ENCODE results near the gene SPATS1. TPM values are rescaled to one million over a fixed set of nuclear protein-coding genes. Genes with fewer than 3 reads are reported as not detected.
A peak's percentile ranks its signal among the peaks of the same experiment; 100 is the strongest.

SPATS1 gene
- total and polyA plus RNA-seq, 2 of the 4 experiments (the other 2 are of a cell fraction): not detected

GRCh38 chr6:44349904-44350649, 7.6 kb downstream of the SPATS1 start:
- H3K27ac ChIP-seq (ENCODE audit: insufficient read depth, low read length): no peak overlapping the region
- ATAC-seq (ENCODE audit: low read depth) (no peak), DNase-seq (no peak)
- no peak overlapping the region for H3K23ac ChIP-seq (ENCODE audit: low read depth, low read length)
- CTCF ChIA-PET: no interaction called here
- in situ Hi-C loops (cut with MboI; ENCODE audit: low sequenced_read_pairs): no loop called here
- WGBS, 2 experiments (ENCODE audit: extremely low coverage in 2 of 2, insufficient read length in 1 of 2): 43% methylated on average over 3 of the region's 6 CpGs; no CpG with 5 or more reads in 1 of the 2 experiments
- H2AK9ac ChIP-seq (replicated peaks; ENCODE audit: low read depth, low read length, poor library complexity): no peak overlapping the region
- H3K18ac ChIP-seq (ENCODE audit: low read depth, low read length): no peak overlapping the region
- H3K56ac ChIP-seq (ENCODE audit: extremely low read depth, insufficient read depth, low read length): no peak overlapping the region
- no peak overlapping the region for H3K14ac ChIP-seq (replicated peaks; ENCODE audit: low read depth, low read length)
- no peak overlapping the region for H3K9ac ChIP-seq (ENCODE audit: low read depth, low read length)
- H3K9me3 ChIP-seq (ENCODE audit: control insufficient read depth, insufficient read depth, low read length): no peaks in the 10 kb centered on the region
- H2BK15ac ChIP-seq (ENCODE audit: low read depth, low read length): no peak overlapping the region
- H3K4me2 ChIP-seq (ENCODE audit: low read depth, low read length): no peak overlapping the region
- H3K79me1 ChIP-seq (ENCODE audit: low read depth in 1 of 2, low read length in 2 of 2): no peaks in the 10 kb centered on the region
- POLR2A ChIA-PET (ENCODE audit: unreplicated experiment): no interaction called here
- no peak overlapping the region for H2BK120ac ChIP-seq (ENCODE audit: low read depth, low read length)
- no peaks in the 10 kb centered on the region for H3K9me1 ChIP-seq (ENCODE audit: insufficient read depth, low read length)
- H4K20me1 ChIP-seq (ENCODE audit: insufficient read depth, low read length): no peaks in the 10 kb centered on the region
- peak overlapping the region; percentile 8 for H2AFZ ChIP-seq (replicated peaks; ENCODE audit: low read length, poor library complexity)
- H3K36me3 ChIP-seq (ENCODE audit: control insufficient read depth, insufficient read depth, low read length): no peaks in the 10 kb centered on the region
- H2BK20ac ChIP-seq (ENCODE audit: low read depth, low read length): no peak overlapping the region
- H2AK5ac ChIP-seq (ENCODE audit: low read depth, low read length): no peak overlapping the region
- no peak overlapping the region for H2BK5ac ChIP-seq (ENCODE audit: low read depth, low read length, poor library complexity, severe bottlenecking)
- H3K4me1 ChIP-seq (ENCODE audit: control insufficient read depth, insufficient read depth, low read length): no peaks in the 10 kb centered on the region
- H4K5ac ChIP-seq (ENCODE audit: low read depth, low read length): no peak overlapping the region
- H4K91ac ChIP-seq (ENCODE audit: insufficient read depth, low read depth, low read length): no peak overlapping the region
- dilution Hi-C loops (cut with HindIII; ENCODE audit: low sequenced_read_pairs, unreplicated experiment): no loop called here
- no peak overlapping the region for H4K8ac ChIP-seq (ENCODE audit: low read depth in 2 of 2, low read length in 2 of 2)
- intact Hi-C loops (cut with micrococcal nuclease): no loop called here
- H3K4ac ChIP-seq (ENCODE audit: low read depth, low read length): no peak overlapping the region
- no TSS peak for BruUV-seq (replicated peaks)
- H3K4me3 ChIP-seq (ENCODE audit: insufficient read depth, low read depth, low read length): no peak overlapping the region
- H3K27me3 ChIP-seq (ENCODE audit: control insufficient read depth, insufficient read depth, low read length): peaks cover 19% of the 10 kb centered on the region
- TF ChIP-seq RAD21 (IDR thresholded peaks at IDR 0.05; ENCODE audit: low read length) (no peak), RFX5 (IDR thresholded peaks at IDR 0.05; ENCODE audit: low read depth, low read length) (no peak), ELK1 (IDR thresholded peaks at IDR 0.05; ENCODE audit: borderline replicate concordance, low read depth, low read length) (no peak), CEBPB (IDR thresholded peaks at IDR 0.05; ENCODE audit: low read depth, low read length) (no peak), POLR2A (IDR thresholded peaks at IDR 0.05; ENCODE audit: low read depth, low read length) (no peak), NFE2L2 (IDR thresholded peaks at IDR 0.05; ENCODE audit: low read depth, low read length) (no peak), CHD1 (IDR thresholded peaks at IDR 0.05; ENCODE audit: low read depth, low read length) (no peak), MAZ (IDR thresholded peaks at IDR 0.05; ENCODE audit: borderline replicate concordance, low read depth, low read length) (no peak), BHLHE40 (IDR thresholded peaks at IDR 0.05; ENCODE audit: low read depth, low read length) (no peak), USF2 (IDR thresholded peaks at IDR 0.05; ENCODE audit: low read depth, low read length) (no peak), MAFK (IDR thresholded peaks at IDR 0.05; ENCODE audit: low read depth, low read length) (no peak), SMC3 (IDR thresholded peaks at IDR 0.05; ENCODE audit: low read depth, low read length) (no peak), RCOR1 (IDR thresholded peaks at IDR 0.05; ENCODE audit: insufficient replicate concordance, low read length) (no peak)
